OCI-LY3 (cell line): ENCODE results near the gene LHFPL3.

Experiments used
- CTCF ChIP-seq: fragments of 200-600, 300-600 bp; sonication (generic); IDR thresholded peaks from 2 replicates; pipeline ENCODE4 v1.5.1; 2014; ENCODE audit warnings: antibody characterized with exemption, low read length, low read depth
- EZH2phosphoT487 ChIP-seq: fragments of 200-600 bp; shearing (Covaris generic); IDR thresholded peaks from 2 replicates; pipeline ENCODE4 v1.6.1; 2018; ENCODE audit warnings: antibody characterized with exemption, mixed run types, low read depth

- TF ChIP-seq CTCF (no peak), EZH2phosphoT487 (no peak)
Observed at GRCh38 chr7:104921596-104921995, 593.2 kb downstream of the LHFPL3 start.
